ENCODE measurements around the gene CCDC195.

Gene CCDC195

DNA sequence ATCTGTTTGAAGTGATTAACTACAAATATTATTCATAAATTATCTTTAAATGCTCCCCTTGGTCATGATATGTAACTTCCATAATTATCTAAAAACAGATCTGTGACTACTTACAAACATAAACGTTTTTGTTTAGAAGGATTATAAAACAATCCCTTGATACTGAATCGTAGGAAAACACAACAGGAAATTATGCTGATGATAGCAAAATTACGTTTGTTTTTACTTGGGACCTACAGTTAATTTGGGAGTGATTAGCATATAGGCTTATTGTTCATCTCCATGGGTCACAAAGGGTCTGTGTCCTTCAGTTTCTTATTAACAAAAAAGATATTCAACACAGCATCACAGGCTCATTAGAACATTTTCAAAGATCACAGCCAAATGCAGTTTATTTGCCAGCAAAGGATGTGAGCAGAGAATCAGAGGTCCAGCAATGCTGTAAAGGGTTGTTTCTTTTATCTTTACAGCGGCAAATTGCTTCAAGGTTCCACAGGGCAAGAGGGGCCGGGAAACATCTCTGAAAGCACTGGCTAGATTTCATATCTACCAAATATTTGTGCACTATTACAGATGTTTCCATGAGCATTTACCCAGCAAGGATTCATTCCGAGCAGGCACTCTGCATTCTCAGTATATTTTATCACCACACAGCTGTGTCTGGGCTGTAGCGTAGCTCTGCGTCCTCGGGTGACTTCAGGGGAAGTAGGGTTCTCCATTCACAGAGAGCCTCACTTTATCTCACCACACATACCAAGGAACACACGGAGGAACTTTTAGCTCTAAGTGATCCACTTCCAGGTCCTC is 4.1 kb downstream of the CCDC195 start:
- no peak for DNase-seq
- no peak for TF ChIP-seq CTCF (IDR thresholded peaks at IDR 0.05)
- Mint-ChIP-seq H3K27ac (no peak overlapping the region), H3K36me3 (ENCODE audit: low read depth) (no peaks in the 10 kb centered on the region), H3K9me3 (peaks cover 7% of the 10 kb centered on the region), H3K4me3 (no peak overlapping the region), H3K4me1 (no peaks in the 10 kb centered on the region), H3K27me3 (ENCODE audit: low read depth, poor library complexity) (peaks cover 6% of the 10 kb centered on the region)

GRCh38 chr2:224711381-224711780 is 4.8 kb downstream of the CCDC195 start:
- Mint-ChIP-seq H3K27me3 (ENCODE audit: low read depth, poor library complexity) (peaks cover 6% of the 10 kb centered on the region), H3K9me3 (peaks cover 7% of the 10 kb centered on the region), H3K4me1 (no peaks in the 10 kb centered on the region), H3K4me3 (no peak overlapping the region), H3K27ac (no peak overlapping the region), H3K36me3 (ENCODE audit: low read depth) (no peaks in the 10 kb centered on the region)
- DNase-seq = no peak
- TF ChIP-seq CTCF (IDR thresholded peaks at IDR 0.05) = no peak

- no peaks in the 10 kb centered on the region for H3K36me3 Mint-ChIP-seq (ENCODE audit: low read depth)
- no peak overlapping the region for H3K4me3 Mint-ChIP-seq
- H3K27me3 Mint-ChIP-seq (ENCODE audit: low read depth, poor library complexity) = peaks cover 6% of the 10 kb centered on the region
- no peaks in the 10 kb centered on the region for H3K4me1 Mint-ChIP-seq
- no peak for TF ChIP-seq CTCF (IDR thresholded peaks at IDR 0.05)
- DNase-seq = no peak
- H3K9me3 Mint-ChIP-seq = peaks cover 6% of the 10 kb centered on the region
- no peak overlapping the region for H3K27ac Mint-ChIP-seq
Observed at GRCh38 chr2:224709301-224709700, 6.9 kb downstream of the CCDC195 start.

GRCh38 chr2:224694502-224694901 is 21.7 kb downstream of the CCDC195 start:
- H3K27me3 Mint-ChIP-seq (ENCODE audit: low read depth, poor library complexity) = peaks cover 4% of the 10 kb centered on the region
- H3K4me1 Mint-ChIP-seq = no peaks in the 10 kb centered on the region
- TF ChIP-seq CTCF (IDR thresholded peaks at IDR 0.05) = no peak
- DNase-seq = no peak
- H3K4me3 Mint-ChIP-seq = no peak overlapping the region
- no peaks in the 10 kb centered on the region for H3K36me3 Mint-ChIP-seq (ENCODE audit: low read depth)
- H3K9me3 Mint-ChIP-seq = peaks cover 2% of the 10 kb centered on the region
- no peak overlapping the region for H3K27ac Mint-ChIP-seq

DNA sequence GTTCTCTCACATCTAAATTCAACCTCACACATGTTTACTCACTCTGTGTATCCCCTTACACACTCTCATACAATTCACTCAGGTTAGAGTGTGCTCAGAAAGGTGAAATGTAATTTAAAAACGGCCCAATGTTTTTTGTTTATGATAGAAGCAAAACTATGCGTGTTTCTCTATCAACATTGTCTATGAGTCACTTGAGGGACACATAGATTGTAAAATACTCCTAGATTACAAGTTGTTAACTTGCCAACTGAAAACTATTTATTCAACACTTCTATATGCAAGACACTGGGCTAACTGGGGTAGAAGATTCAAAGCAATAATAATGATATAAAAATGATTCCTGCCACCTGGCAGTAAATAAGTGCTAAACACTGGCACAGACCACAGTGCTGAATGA is 24.6 kb downstream of the CCDC195 start:
- Mint-ChIP-seq H3K4me1 (no peaks in the 10 kb centered on the region), H3K4me3 (no peak overlapping the region), H3K36me3 (ENCODE audit: low read depth) (no peaks in the 10 kb centered on the region), H3K9me3 (peaks cover 2% of the 10 kb centered on the region), H3K27ac (no peak overlapping the region), H3K27me3 (ENCODE audit: low read depth, poor library complexity) (peaks cover 4% of the 10 kb centered on the region)
- no peak for TF ChIP-seq CTCF (IDR thresholded peaks at IDR 0.05)
- DNase-seq = no peak

- no peaks in the 10 kb centered on the region for H3K4me1 Mint-ChIP-seq
- TF ChIP-seq CTCF (IDR thresholded peaks at IDR 0.05) = no peak
- H3K9me3 Mint-ChIP-seq = peaks cover 2% of the 10 kb centered on the region
Observed at GRCh38 chr2:224690868-224691267, 25.3 kb downstream of the CCDC195 start.

More at GRCh38 chr2:224690868-224691267, 25.3 kb downstream of the CCDC195 start:
- Mint-ChIP-seq H3K36me3 (ENCODE audit: low read depth) (no peaks in the 10 kb centered on the region), H3K27me3 (ENCODE audit: low read depth, poor library complexity) (peaks cover 4% of the 10 kb centered on the region), H3K4me3 (no peak overlapping the region), H3K27ac (no peak overlapping the region)
- no peak for DNase-seq
